Measurements from ENCODE around the gene ANKDD1A. TPM values are rescaled to one million over a fixed set of nuclear protein-coding genes. Genes with fewer than 3 reads are reported as not detected.

ANKDD1A gene
- 6.7 and 7.3 TPM in 2 replicates for total RNA-seq

GRCh38 chr15:64911311-64912186 is at the start of gene ANKDD1A:
TSS of gene ANKDD1A (plus strand) at chr15:64911902. CDS start at chr15:64911931, 29 bp downstream.

GRCh38 chr15:64989416-64990167 is 77.9 kb downstream of the ANKDD1A start, which contains the start of gene SPG21:
TSS of gene SPG21 (minus strand) at chr15:64989914. CDS start at chr15:64983569, 6,345 bp downstream.

Other genes starting within 250 kb of the ANKDD1A start
- gene RBPMS2, start 136.3 kb upstream of the ANKDD1A start, total RNA-seq: under 0.01 TPM in 1 of 2 replicates, not detected in the other
- 7.5 and 8.1 TPM in 2 replicates for gene PIF1, start 86.3 kb upstream of the ANKDD1A start, total RNA-seq
- 27.9 and 29.3 TPM in 2 replicates for gene PLEKHO2, start 70.0 kb upstream of the ANKDD1A start, total RNA-seq
- gene SPG21, start 78.0 kb downstream of the ANKDD1A start, total RNA-seq: 53.9 and 68.5 TPM in 2 replicates
- 9.3 and 14.3 TPM in 2 replicates for gene MTFMT, start 117.7 kb downstream of the ANKDD1A start, total RNA-seq
- gene SLC51B, start 133.5 kb downstream of the ANKDD1A start, total RNA-seq: not detected in 2 replicates
- gene RASL12, start 156.1 kb downstream of the ANKDD1A start, total RNA-seq: 0.06 TPM in 1 of 2 replicates, not detected in the other
- gene KBTBD13, start 164.8 kb downstream of the ANKDD1A start, total RNA-seq: not detected in 2 replicates
- 1.2 TPM in 2 replicates for gene UBAP1L, start 203.3 kb downstream of the ANKDD1A start, total RNA-seq
- gene PDCD7, start 221.9 kb downstream of the ANKDD1A start, total RNA-seq: 12.0 and 12.3 TPM in 2 replicates

All from aortic smooth muscle cell (primary cell).